SU-DHL-6 (cell line): ENCODE results near the gene ORC1.

Experiments used
- H2AFZ ChIP-seq: fragments of 200-600 bp; sonication (generic); 2 replicates; pipeline ENCODE4 v1.6.1; 2014; ENCODE audit warnings: low read depth, mild to moderate bottlenecking, moderate library complexity, mixed read lengths, antibody characterized with exemption, low read length; ENCODE audit not compliant: severe bottlenecking
- H3F3A ChIP-seq: fragments of 200-600 bp; shearing (Covaris generic); 2 replicates; pipeline ENCODE4 v1.6.0; 2016; ENCODE audit warnings: antibody characterized with exemption, mild to moderate bottlenecking; ENCODE audit not compliant: insufficient read depth
- H3K27ac ChIP-seq: fragments of 200-600 bp; sonication (generic); 2 replicates; pipeline ENCODE4 v1.5.1; 2016; ENCODE audit warnings: low read depth, mild to moderate bottlenecking, low read length, moderate library complexity, mixed read lengths
- H3K27me3 ChIP-seq: fragments of 200-600 bp; sonication (generic), shearing (Covaris generic); 2 replicates; pipeline ENCODE4 v1.6.0; 2014; ENCODE audit warnings: mild to moderate bottlenecking, low read length
- H3K36me3 ChIP-seq: fragments of 200-600 bp; sonication (generic); 2 replicates; pipeline ENCODE4 v1.6.1; 2014; ENCODE audit warnings: mild to moderate bottlenecking, low read length, mixed read lengths
- H3K4me2 ChIP-seq: fragments of 300-600, 200-600 bp; shearing (Covaris generic), sonication (generic); 2 replicates; pipeline ENCODE4 v1.6.0; 2014; ENCODE audit warnings: low read length, low read depth, mild to moderate bottlenecking; ENCODE audit not compliant: poor library complexity, severe bottlenecking
- H3K4me3 ChIP-seq: fragments of 200-600 bp; sonication (generic); 2 replicates; pipeline ENCODE4 v1.5.1; 2014; ENCODE audit warnings: antibody characterized with exemption, low read length, mild to moderate bottlenecking, mixed read lengths; ENCODE audit not compliant: insufficient read depth, poor library complexity, severe bottlenecking
- H3K79me2 ChIP-seq: fragments of 200-600 bp; sonication (generic); 2 replicates; pipeline ENCODE4 v1.6.1; 2014; ENCODE audit warnings: mild to moderate bottlenecking, low read length, moderate library complexity; ENCODE audit not compliant: insufficient read depth
- H3K9ac ChIP-seq: fragments of 200-600 bp; sonication (generic); 2 replicates; pipeline ENCODE4 v1.7.0; 2014; ENCODE audit warnings: mild to moderate bottlenecking, low read length
- H3K9me2 ChIP-seq: fragments of 200-600 bp; sonication (generic); replicated peaks from 2 replicates; pipeline ENCODE4 v1.6.1; 2014; ENCODE audit warnings: low read length; ENCODE audit not compliant: insufficient read depth
- H3K9me3 ChIP-seq: fragments of 200-600 bp; sonication (generic); 2 replicates; pipeline ENCODE4 v1.6.1; 2014; ENCODE audit warnings: low read length, mixed read lengths; ENCODE audit not compliant: insufficient read depth
- H4K20me1 ChIP-seq: fragments of 200-600 bp; sonication (generic); 2 replicates; pipeline ENCODE4 v1.6.1; 2014; ENCODE audit warnings: low read depth, mild to moderate bottlenecking, antibody characterized with exemption, low read length, moderate library complexity, mixed read lengths
- CTCF ChIP-seq: fragments of 200-600 bp; sonication (generic); IDR thresholded peaks from one replicate; pipeline ENCODE4 v1.5.1; 2017; ENCODE audit warnings: antibody characterized with exemption, mild to moderate bottlenecking, low read length, moderate library complexity; ENCODE audit not compliant: insufficient read depth, poor library complexity, severe bottlenecking
- EZH2phosphoT487 ChIP-seq: fragments of 200-600 bp; sonication (generic), shearing (Covaris generic); conservative IDR thresholded peaks from 2 replicates; pipeline ENCODE4 v1.6.1; 2018; ENCODE audit warnings: mild to moderate bottlenecking, antibody characterized with exemption, low read length, moderate library complexity, mixed read lengths

Gene ORC1

GRCh38 chr1:52427152-52427551 lies 22.9 kb upstream of the ORC1 start:
- Histone ChIP-seq H3K27me3 (no peaks in the 10 kb centered on the region), H3K36me3 (peaks cover 31% of the 10 kb centered on the region; the same call in 1 of the 2 replicates), H3K9ac (no peak overlapping the region)

GRCh38 chr1:52426371-52426770 lies 22.1 kb upstream of the ORC1 start:
- no peaks in the 10 kb centered on the region for H3K9me3 ChIP-seq
- H3K4me3 ChIP-seq = no peak overlapping the region
- H3K4me2 ChIP-seq = no peak overlapping the region
- no peaks in the 10 kb centered on the region for H3K27me3 ChIP-seq
- peaks cover 33% of the 10 kb centered on the region; the same call in 1 of the 2 replicates for H3F3A ChIP-seq
- H3K36me3 ChIP-seq = peaks cover 34% of the 10 kb centered on the region; the same call in 1 of the 2 replicates
- no peak for TF ChIP-seq CTCF
- no peak for TF ChIP-seq EZH2phosphoT487
- no peak overlapping the region for H3K9ac ChIP-seq
- no peak overlapping the region for H3K27ac ChIP-seq
- H2AFZ ChIP-seq = no peak overlapping the region
- H4K20me1 ChIP-seq = no peaks in the 10 kb centered on the region
- no peaks in the 10 kb centered on the region for H3K9me2 ChIP-seq
- H3K79me2 ChIP-seq = peaks cover 5% of the 10 kb centered on the region; the same call in 1 of the 2 replicates

More at GRCh38 chr1:52427152-52427551, 22.9 kb upstream of the ORC1 start:
- Histone ChIP-seq H3K9me2 (no peaks in the 10 kb centered on the region), H3F3A (peaks cover 33% of the 10 kb centered on the region; the same call in 1 of the 2 replicates), H3K4me2 (no peak overlapping the region), H3K27ac (no peak overlapping the region), H3K79me2 (no peaks in the 10 kb centered on the region; the same call in 1 of the 2 replicates), H3K4me3 (no peak overlapping the region), H2AFZ (no peak overlapping the region), H4K20me1 (no peaks in the 10 kb centered on the region), H3K9me3 (no peaks in the 10 kb centered on the region)
- no peak for TF ChIP-seq EZH2phosphoT487
- no peak for TF ChIP-seq CTCF

GRCh38 chr1:52424813-52425212 lies 20.6 kb upstream of the ORC1 start:
- no peak overlapping the region for H3K4me3 ChIP-seq
- no peaks in the 10 kb centered on the region for H4K20me1 ChIP-seq
- no peak overlapping the region for H3K4me2 ChIP-seq
- no peaks in the 10 kb centered on the region for H3K9me3 ChIP-seq
- no peak overlapping the region for H3K27ac ChIP-seq
- no peaks in the 10 kb centered on the region for H3K27me3 ChIP-seq
- H3K9me2 ChIP-seq = no peaks in the 10 kb centered on the region
- H2AFZ ChIP-seq = no peak overlapping the region
- H3F3A ChIP-seq = peaks cover 47% of the 10 kb centered on the region
- H3K9ac ChIP-seq = no peak overlapping the region
- H3K79me2 ChIP-seq = peaks cover 6% of the 10 kb centered on the region; the same call in 1 of the 2 replicates
- peaks cover 40% of the 10 kb centered on the region; the same call in 1 of the 2 replicates for H3K36me3 ChIP-seq
- no peak for TF ChIP-seq EZH2phosphoT487
- no peak for TF ChIP-seq CTCF
